ENCODE results near the gene RPS6KB1. TPM values are rescaled to one million over a fixed set of nuclear protein-coding genes. Genes with fewer than 3 reads are reported as not detected.

The RPS6KB1 gene
- total and polyA plus RNA-seq, 2 donors (not counting 1 experiment from before 2014, with no cell fraction given): 15.6 to 69.7 TPM

GRCh38 chr17:59874376-59874775, 18.5 kb upstream of the RPS6KB1 start:
- Histone ChIP-seq H4K20me1 (ENCODE audit: control insufficient read depth, insufficient read depth, low read length, poor library complexity, severe bottlenecking) (no peaks in the 10 kb centered on the region), H3K4me1 (ENCODE audit: control insufficient read depth in 2 of 2, insufficient read depth in 2 of 2, low read length in 2 of 2) (no peaks in the 10 kb centered on the region), H3K9ac (ENCODE audit: low read length) (no peak overlapping the region), H3K27me3 (replicated peaks in 1 of 4; ENCODE audit: control extremely low read depth in 1 of 4, control insufficient read depth in 3 of 4, insufficient read depth in 4 of 4, low read length in 3 of 4) (no peaks in the 10 kb centered on the region), H3K9me3 (ENCODE audit: control extremely low read depth in 1 of 3, control insufficient read depth in 2 of 3, insufficient read depth in 1 of 3, low read length in 2 of 3) (no peaks in the 10 kb centered on the region), H3K79me2 (ENCODE audit: control insufficient read depth, insufficient read depth, low read length) (no peaks in the 10 kb centered on the region), H3K27ac (ENCODE audit: low read length in 2 of 2) (no peak overlapping the region), H2AFZ (ENCODE audit: insufficient read depth, low read depth, low read length, poor library complexity, severe bottlenecking) (no peak overlapping the region), H3K4me2 (replicated peaks; ENCODE audit: low read depth, low read length, poor library complexity, severe bottlenecking) (no peak overlapping the region), H3K36me3 (replicated peaks in 1 of 2; ENCODE audit: control extremely low read depth in 1 of 2, control insufficient read depth in 1 of 2, extremely low read depth in 1 of 2, insufficient read depth in 2 of 2, low read length in 1 of 2) (peaks cover 0 to 51% of the 10 kb centered on the region in 2 experiments), H3K4me3 (ENCODE audit: control extremely low read depth in 1 of 5, extremely low read depth in 1 of 5, insufficient read depth in 1 of 5, low read depth in 2 of 5, low read length in 4 of 5) (no peak overlapping the region)
- no peaks in the 10 kb centered on the region for H3K27me3 Mint-ChIP-seq
- no peak overlapping the region for H3K27ac Mint-ChIP-seq
- no peak for DNase-seq
- intact Hi-C loops (cut with micrococcal nuclease): no loop called here
- TF ChIP-seq EZH2 (IDR thresholded peaks at IDR 0.05; ENCODE audit: borderline replicate concordance, insufficient read depth, low read depth, low read length, poor library complexity, severe bottlenecking): no peak
- no peak for TF ChIP-seq CTCF (IDR thresholded peaks at IDR 0.05)
- H3K9me3 Mint-ChIP-seq (ENCODE audit: insufficient read depth): no peaks in the 10 kb centered on the region
- whole genome bisulfite sequencing (ENCODE audit: insufficient coverage): 100% methylated on average over 1 of the region's 2 CpGs
- no peaks in the 10 kb centered on the region for H3K4me1 Mint-ChIP-seq
- ChIA-PET CTCF (no interaction called here), POLR2A (no interaction called here)
- no peak for ATAC-seq (ENCODE audit: low read depth)
- H3K4me3 Mint-ChIP-seq: no peak overlapping the region

- no peaks in the 10 kb centered on the region for H3K9me3 Mint-ChIP-seq (ENCODE audit: insufficient read depth)
- no peaks in the 10 kb centered on the region for H3K79me2 ChIP-seq (ENCODE audit: control insufficient read depth, insufficient read depth, low read length)
- H4K20me1 ChIP-seq (ENCODE audit: control insufficient read depth, insufficient read depth, low read length, poor library complexity, severe bottlenecking): no peaks in the 10 kb centered on the region
- H3K4me3 ChIP-seq (ENCODE audit: control extremely low read depth in 1 of 5, extremely low read depth in 1 of 5, insufficient read depth in 1 of 5, low read depth in 2 of 5, low read length in 4 of 5): no peak overlapping the region
- ATAC-seq (ENCODE audit: low read depth) (no peak), DNase-seq (no peak)
- no CpG with 5 or more reads among the region's 3 CpGs for WGBS (ENCODE audit: insufficient coverage)
- H3K27me3 ChIP-seq (replicated peaks in 1 of 4; ENCODE audit: control extremely low read depth in 1 of 4, control insufficient read depth in 3 of 4, insufficient read depth in 4 of 4, low read length in 3 of 4): no peaks in the 10 kb centered on the region
- H3K4me2 ChIP-seq (replicated peaks; ENCODE audit: low read depth, low read length, poor library complexity, severe bottlenecking): no peak overlapping the region
- H3K9me3 ChIP-seq (ENCODE audit: control extremely low read depth in 1 of 3, control insufficient read depth in 2 of 3, insufficient read depth in 1 of 3, low read length in 2 of 3): no peaks in the 10 kb centered on the region
- no peak overlapping the region for H3K4me3 Mint-ChIP-seq
- peaks cover 0 to 57% of the 10 kb centered on the region in 2 experiments for H3K36me3 ChIP-seq (replicated peaks in 1 of 2; ENCODE audit: control extremely low read depth in 1 of 2, control insufficient read depth in 1 of 2, extremely low read depth in 1 of 2, insufficient read depth in 2 of 2, low read length in 1 of 2)
- no peak overlapping the region for H3K9ac ChIP-seq (ENCODE audit: low read length)
- no peak overlapping the region for H3K27ac Mint-ChIP-seq
- intact Hi-C loops (cut with micrococcal nuclease): no loop called here
- POLR2A ChIA-PET: no interaction called here
- no peak overlapping the region for H3K27ac ChIP-seq (ENCODE audit: low read length in 2 of 2)
- H3K4me1 ChIP-seq (ENCODE audit: control insufficient read depth in 2 of 2, insufficient read depth in 2 of 2, low read length in 2 of 2): no peaks in the 10 kb centered on the region
- no peaks in the 10 kb centered on the region for H3K4me1 Mint-ChIP-seq
- no peak overlapping the region for H2AFZ ChIP-seq (ENCODE audit: insufficient read depth, low read depth, low read length, poor library complexity, severe bottlenecking)
- CTCF ChIA-PET: interaction anchor here (0.6 to 1.9 kb wide), 4 partner anchors 17 to 128 kb away, joined by 3 to 4 read pairs (median 4); no protein-coding TSS in a partner anchor
- no peaks in the 10 kb centered on the region for H3K27me3 Mint-ChIP-seq
- no peak for TF ChIP-seq EZH2 (IDR thresholded peaks at IDR 0.05; ENCODE audit: borderline replicate concordance, insufficient read depth, low read depth, low read length, poor library complexity, severe bottlenecking)
- no peak for TF ChIP-seq CTCF (IDR thresholded peaks at IDR 0.05)
These were observed 16.8 kb upstream of the RPS6KB1 start for GRCh38 chr17:59876107-59876506.

Data from B cell (primary cell).